ENCODE measurements around the gene RAB5A.

- TF ChIP-seq POLR2AphosphoS5 (IDR thresholded peaks at IDR 0.05) (no peak), CTCF (IDR thresholded peaks at IDR 0.05) (no peak)
These were observed 790 bp downstream of the RAB5A start for GRCh38 chr3:19947549-19948225.

Measured in suprapubic skin (tissue), 3 donors.